Kidney capillary endothelial cell (primary cell): ENCODE data around the gene SPAG16.
"Not testable (repeated sequence)": the region's sequence is repeated elsewhere in the genome, so short reads cannot be mapped to it uniquely, and the experiment has no call there.

Source experiments
- DNase-seq: peaks from one replicate; pipeline ENCODE4 v3.0.0-alpha.2; 2018; ENCODE audit warnings: low spot score

Gene SPAG16

GRCh38 chr2:213408426-213409070, 124.3 kb downstream of the SPAG16 start:
- not testable (repeated sequence) for DNase-seq

- not testable (repeated sequence) for DNase-seq
These were observed 126.4 kb downstream of the SPAG16 start for GRCh38 chr2:213410687-213411086.

GRCh38 chr2:213411582-213412289, 127.5 kb downstream of the SPAG16 start:
- DNase-seq = no peak

- no peak for DNase-seq
These were observed 130.8 kb downstream of the SPAG16 start for GRCh38 chr2:213415093-213415492.

GRCh38 chr2:213416832-213417231, 132.6 kb downstream of the SPAG16 start:
- DNase-seq = no peak

- no peak for DNase-seq
These were observed 135.7 kb downstream of the SPAG16 start for GRCh38 chr2:213419980-213420379.

- DNase-seq = no peak
These were observed 136.6 kb downstream of the SPAG16 start for GRCh38 chr2:213420828-213421385.

- DNase-seq = no peak
These were observed 137.9 kb downstream of the SPAG16 start for GRCh38 chr2:213422211-213422610.

GRCh38 chr2:213425618-213426017, 141.4 kb downstream of the SPAG16 start:
- no peak for DNase-seq

- DNase-seq = no peak
These were observed 145.3 kb downstream of the SPAG16 start for GRCh38 chr2:213429516-213429915.

- no peak for DNase-seq
These were observed 159.7 kb downstream of the SPAG16 start for GRCh38 chr2:213443921-213444320.

- no peak for DNase-seq
These were observed 167.4 kb downstream of the SPAG16 start for GRCh38 chr2:213451542-213452239.

- no peak for DNase-seq
These were observed 171.2 kb downstream of the SPAG16 start for GRCh38 chr2:213455316-213456008.

GRCh38 chr2:213475433-213475832, 191.2 kb downstream of the SPAG16 start:
- DNase-seq = no peak

- no peak for DNase-seq
These were observed 192.4 kb downstream of the SPAG16 start for GRCh38 chr2:213476641-213477040.

- DNase-seq = no peak
These were observed 205.8 kb downstream of the SPAG16 start for GRCh38 chr2:213490087-213490486.

- DNase-seq = no peak
These were observed 207.1 kb downstream of the SPAG16 start for GRCh38 chr2:213491376-213491775.

- DNase-seq = no peak
These were observed 212.0 kb downstream of the SPAG16 start for GRCh38 chr2:213496226-213496625.

- no peak for DNase-seq
These were observed 216.6 kb downstream of the SPAG16 start for GRCh38 chr2:213500881-213501280.

GRCh38 chr2:213524164-213524563, 239.9 kb downstream of the SPAG16 start:
- DNase-seq = no peak

- no peak for DNase-seq
These were observed 253.3 kb downstream of the SPAG16 start for GRCh38 chr2:213537579-213537978.

- no peak for DNase-seq
These were observed 260.7 kb downstream of the SPAG16 start for GRCh38 chr2:213544940-213545339.
